Measurements from ENCODE around the gene AKAP1. TPM values are rescaled to one million over a fixed set of nuclear protein-coding genes. Genes with fewer than 3 reads are reported as not detected.

AKAP1 gene
- total and polyA plus RNA-seq, 9 donors = 49.6 to 83.4 (median 66.8) TPM

DNA sequence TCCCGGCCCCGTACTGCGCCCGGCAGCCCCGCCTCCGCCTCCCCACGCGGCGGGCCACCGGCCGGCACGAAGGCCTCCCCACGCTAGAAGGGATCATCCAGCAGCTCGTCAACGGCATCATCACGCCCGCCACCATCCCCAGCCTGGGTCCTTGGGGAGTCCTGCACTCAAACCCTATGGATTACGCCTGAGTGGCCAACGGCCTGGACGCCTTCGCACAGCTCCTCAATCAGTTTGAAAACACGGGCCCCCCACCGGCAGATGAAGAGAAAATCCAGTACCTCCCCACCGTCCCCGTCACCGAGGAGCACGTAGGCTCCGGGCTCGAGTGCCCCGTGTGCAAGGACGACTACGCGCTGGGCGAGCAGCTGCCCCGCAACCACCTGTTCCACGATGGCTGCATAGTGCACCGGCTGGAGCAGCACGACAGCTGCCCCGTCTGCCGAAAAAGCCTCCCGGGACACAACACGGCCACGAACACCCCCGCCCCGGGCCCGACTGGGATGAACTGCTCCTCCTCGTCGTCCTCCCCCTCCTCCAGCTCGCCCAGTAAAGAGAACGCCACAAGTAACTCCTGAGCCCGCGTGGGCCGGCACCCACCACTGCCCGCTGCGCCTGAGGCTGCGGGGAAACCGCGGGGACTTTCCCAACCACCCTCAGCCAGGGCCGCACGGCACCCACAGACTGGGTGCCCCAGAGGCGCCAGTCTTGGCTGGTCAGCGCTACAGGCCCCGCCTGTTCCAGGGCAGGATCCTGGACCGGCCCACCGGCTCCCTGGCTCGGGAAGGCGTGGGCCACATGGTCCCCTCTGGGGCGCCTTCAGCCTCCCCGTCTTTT is 39.0 kb upstream of the AKAP1 start:
- peak; percentile 67 for DNase-seq
- Histone ChIP-seq H3K4me1 (ENCODE audit: control insufficient read depth, insufficient read depth, low read length) (peaks cover 26% of the 10 kb centered on the region), H3K36me3 (ENCODE audit: control insufficient read depth, insufficient read depth, low read length) (no peaks in the 10 kb centered on the region), H3K9me3 (replicated peaks; ENCODE audit: control insufficient read depth, low read depth, low read length) (no peaks in the 10 kb centered on the region), H3K27ac (ENCODE audit: low read length) (peak overlapping the region; percentile 86), H3K27me3 (ENCODE audit: control insufficient read depth, insufficient read depth, low read length) (peaks cover 49% of the 10 kb centered on the region), H3K4me3 (ENCODE audit: low read length) (peak overlapping the region; percentile 24)
- WGBS (ENCODE audit: insufficient coverage) = 5% methylated on average over 52 of the region's 69 CpGs

DNA sequence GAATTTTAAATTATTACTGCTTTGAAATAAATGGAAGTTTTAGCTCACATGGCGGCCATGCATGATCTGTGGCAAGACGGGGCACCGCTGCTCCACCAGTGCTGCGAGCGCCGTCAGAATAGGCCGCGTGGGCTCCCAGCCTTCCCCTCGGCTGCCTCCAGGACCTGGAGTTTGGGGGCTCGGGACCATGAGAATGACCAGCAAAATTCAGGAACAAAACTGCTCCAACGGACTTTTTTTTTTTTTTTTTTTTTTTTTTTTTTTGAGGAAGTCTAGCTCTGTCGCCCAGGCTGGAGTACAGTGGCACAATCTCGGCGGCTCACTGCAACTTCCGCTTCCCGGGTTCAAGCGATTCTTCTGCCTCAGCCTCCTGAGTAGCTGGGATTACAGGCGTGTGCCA is 38.3 kb upstream of the AKAP1 start:
- H3K9me3 ChIP-seq (replicated peaks; ENCODE audit: control insufficient read depth, low read depth, low read length) = no peaks in the 10 kb centered on the region
- H3K27ac ChIP-seq (ENCODE audit: low read length) = peak overlapping the region; percentile 86
- DNase-seq = no peak
- whole genome bisulfite sequencing (ENCODE audit: insufficient coverage) = 78% methylated on average over 9 of the region's 18 CpGs
- peak overlapping the region; percentile 24 for H3K4me3 ChIP-seq (ENCODE audit: low read length)
- no peaks in the 10 kb centered on the region for H3K36me3 ChIP-seq (ENCODE audit: control insufficient read depth, insufficient read depth, low read length)
- H3K4me1 ChIP-seq (ENCODE audit: control insufficient read depth, insufficient read depth, low read length) = peaks cover 29% of the 10 kb centered on the region
- H3K27me3 ChIP-seq (ENCODE audit: control insufficient read depth, insufficient read depth, low read length) = peaks cover 49% of the 10 kb centered on the region

DNA sequence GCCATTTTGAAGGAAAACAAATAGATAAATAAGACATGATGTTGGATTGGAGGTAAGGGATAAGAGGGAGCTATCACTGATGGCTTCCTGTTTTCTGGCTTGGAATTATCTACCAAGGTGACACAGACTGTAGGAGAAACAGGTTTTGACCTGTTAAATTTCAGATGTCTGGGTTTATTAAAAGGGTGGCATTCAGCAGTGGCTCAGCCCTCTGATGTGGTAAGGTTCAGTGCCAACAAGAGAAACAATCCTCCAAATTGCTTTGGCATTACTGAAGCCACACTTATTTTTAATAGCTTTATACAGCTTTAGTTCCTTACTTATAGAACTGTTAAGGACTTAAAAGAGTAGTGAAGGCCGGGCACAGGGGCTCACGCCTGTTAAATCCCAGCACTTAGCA is 37.0 kb upstream of the AKAP1 start:
- WGBS (ENCODE audit: insufficient coverage) = no CpG with 5 or more reads among the region's 2 CpGs
- no peak for DNase-seq
- Histone ChIP-seq H3K4me3 (ENCODE audit: low read length) (no peak overlapping the region), H3K36me3 (ENCODE audit: control insufficient read depth, insufficient read depth, low read length) (no peaks in the 10 kb centered on the region), H3K27me3 (ENCODE audit: control insufficient read depth, insufficient read depth, low read length) (peaks cover 46% of the 10 kb centered on the region), H3K4me1 (ENCODE audit: control insufficient read depth, insufficient read depth, low read length) (peaks cover 35% of the 10 kb centered on the region), H3K27ac (ENCODE audit: low read length) (no peak overlapping the region), H3K9me3 (replicated peaks; ENCODE audit: control insufficient read depth, low read depth, low read length) (no peaks in the 10 kb centered on the region)

DNA sequence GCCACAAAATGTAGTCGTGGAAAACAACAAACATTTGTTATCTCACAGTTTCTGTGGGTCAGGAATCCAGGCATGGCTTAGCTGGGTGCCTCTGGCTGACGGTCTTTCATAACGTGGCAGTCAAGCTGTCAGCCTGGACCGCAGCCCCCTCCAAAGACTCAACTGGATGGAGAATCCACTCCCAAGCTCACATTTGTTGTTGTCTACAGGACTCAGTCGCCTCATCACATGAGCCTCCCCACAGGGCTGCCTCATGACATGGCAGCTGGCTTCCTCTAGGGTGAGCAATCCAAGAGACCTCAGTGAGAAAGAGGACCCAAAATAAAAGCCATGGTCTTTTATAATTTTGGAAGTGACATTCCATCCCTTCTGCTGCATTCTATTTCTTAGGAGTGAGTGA is 34.7 kb upstream of the AKAP1 start:
- peak overlapping the region; percentile 42 for H3K27ac ChIP-seq (ENCODE audit: low read length)
- no peaks in the 10 kb centered on the region for H3K36me3 ChIP-seq (ENCODE audit: control insufficient read depth, insufficient read depth, low read length)
- 82% methylated on average over 1 of the region's 5 CpGs for WGBS (ENCODE audit: insufficient coverage)
- no peaks in the 10 kb centered on the region for H3K9me3 ChIP-seq (replicated peaks; ENCODE audit: control insufficient read depth, low read depth, low read length)
- peaks cover 42% of the 10 kb centered on the region for H3K4me1 ChIP-seq (ENCODE audit: control insufficient read depth, insufficient read depth, low read length)
- peak; percentile 37 for DNase-seq
- no peak overlapping the region for H3K4me3 ChIP-seq (ENCODE audit: low read length)
- peaks cover 29% of the 10 kb centered on the region for H3K27me3 ChIP-seq (ENCODE audit: control insufficient read depth, insufficient read depth, low read length)

DNA sequence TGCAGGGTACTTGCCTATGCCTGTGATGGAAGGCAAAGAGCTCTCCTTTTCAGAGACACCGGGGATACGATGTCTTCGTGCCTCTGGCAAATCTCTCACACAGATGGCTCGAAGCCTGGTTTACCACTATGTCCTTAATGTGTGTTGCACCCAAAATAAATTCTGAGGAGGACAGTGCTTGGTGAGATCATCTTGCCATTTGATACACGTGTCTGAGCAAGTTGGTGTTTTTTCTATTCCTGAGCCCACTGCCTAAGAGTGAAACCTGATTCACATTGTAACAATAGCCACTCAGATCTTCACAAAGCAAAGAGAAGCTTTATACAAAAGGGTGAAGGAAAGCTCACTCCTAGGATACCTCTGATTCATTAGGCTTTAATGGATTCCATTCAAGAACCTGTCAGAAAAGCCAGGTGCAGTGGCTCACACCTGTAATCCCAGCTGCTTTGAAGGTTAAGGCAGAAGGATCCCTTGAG is 33.1 kb upstream of the AKAP1 start:
- WGBS (ENCODE audit: insufficient coverage) = 41% methylated on average over 4 of the region's 5 CpGs
- no peak overlapping the region for H3K4me3 ChIP-seq (ENCODE audit: low read length)
- DNase-seq = peak; percentile 59

DNA sequence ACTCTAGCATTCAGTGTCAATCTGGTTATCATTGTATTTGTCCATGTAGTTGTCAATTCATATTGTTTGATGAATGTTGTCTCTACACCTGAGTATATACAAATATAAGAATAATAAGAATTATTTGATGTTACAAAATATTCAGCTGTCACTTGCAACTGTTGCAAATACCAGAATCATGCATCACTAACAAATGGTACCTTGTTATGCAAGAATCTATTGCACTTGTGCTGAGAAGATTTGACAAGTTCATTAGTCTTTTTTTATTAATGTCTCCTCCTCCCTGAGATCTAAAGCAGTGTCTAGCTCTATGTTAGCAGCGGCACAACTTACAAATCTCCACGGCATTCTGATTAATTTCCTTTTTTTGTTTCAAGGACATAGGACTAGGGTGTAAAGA is 22.2 kb upstream of the AKAP1 start:
- Histone ChIP-seq H3K36me3 (ENCODE audit: control insufficient read depth, insufficient read depth, low read length) (no peaks in the 10 kb centered on the region), H3K27ac (ENCODE audit: low read length) (no peak overlapping the region), H3K4me1 (ENCODE audit: control insufficient read depth, insufficient read depth, low read length) (no peaks in the 10 kb centered on the region), H3K4me3 (ENCODE audit: low read length) (no peak overlapping the region), H3K9me3 (replicated peaks; ENCODE audit: control insufficient read depth, low read depth, low read length) (no peaks in the 10 kb centered on the region), H3K27me3 (ENCODE audit: control insufficient read depth, insufficient read depth, low read length) (no peaks in the 10 kb centered on the region)
- DNase-seq = no peak
- no CpG with 5 or more reads among the region's 2 CpGs for WGBS (ENCODE audit: insufficient coverage)

More for the DNA sequence above, 33.1 kb upstream of the AKAP1 start:
- Histone ChIP-seq H3K4me1 (ENCODE audit: control insufficient read depth, insufficient read depth, low read length) (peaks cover 27% of the 10 kb centered on the region), H3K27me3 (ENCODE audit: control insufficient read depth, insufficient read depth, low read length) (peaks cover 13% of the 10 kb centered on the region), H3K36me3 (ENCODE audit: control insufficient read depth, insufficient read depth, low read length) (no peaks in the 10 kb centered on the region), H3K9me3 (replicated peaks; ENCODE audit: control insufficient read depth, low read depth, low read length) (no peaks in the 10 kb centered on the region), H3K27ac (ENCODE audit: low read length) (no peak overlapping the region)

DNA sequence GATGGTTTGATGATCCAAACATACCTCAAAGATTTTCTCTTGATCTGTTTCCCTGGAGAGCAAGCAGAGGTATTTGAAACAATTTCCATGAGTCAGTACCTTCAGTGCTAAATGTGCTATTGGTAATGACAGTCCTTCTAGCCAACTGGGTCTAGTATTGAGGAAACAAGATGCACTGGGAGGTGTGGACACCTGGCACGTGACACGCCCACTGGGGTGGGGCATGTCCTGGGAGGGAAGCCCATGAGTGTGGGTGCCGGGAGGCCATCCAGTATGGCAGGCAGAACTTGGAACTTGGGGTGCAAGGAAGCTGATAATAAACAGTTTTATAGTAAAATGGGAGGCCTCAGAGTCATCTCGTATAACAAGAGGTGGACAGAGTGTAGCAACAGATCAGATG is 17.9 kb upstream of the AKAP1 start:
- Histone ChIP-seq H3K9me3 (replicated peaks; ENCODE audit: control insufficient read depth, low read depth, low read length) (no peaks in the 10 kb centered on the region), H3K4me3 (ENCODE audit: low read length) (no peak overlapping the region), H3K4me1 (ENCODE audit: control insufficient read depth, insufficient read depth, low read length) (no peaks in the 10 kb centered on the region), H3K27me3 (ENCODE audit: control insufficient read depth, insufficient read depth, low read length) (no peaks in the 10 kb centered on the region), H3K36me3 (ENCODE audit: control insufficient read depth, insufficient read depth, low read length) (no peaks in the 10 kb centered on the region), H3K27ac (ENCODE audit: low read length) (no peak overlapping the region)
- no peak for DNase-seq
- 60% methylated on average over 1 of the region's 4 CpGs for WGBS (ENCODE audit: insufficient coverage)

DNA sequence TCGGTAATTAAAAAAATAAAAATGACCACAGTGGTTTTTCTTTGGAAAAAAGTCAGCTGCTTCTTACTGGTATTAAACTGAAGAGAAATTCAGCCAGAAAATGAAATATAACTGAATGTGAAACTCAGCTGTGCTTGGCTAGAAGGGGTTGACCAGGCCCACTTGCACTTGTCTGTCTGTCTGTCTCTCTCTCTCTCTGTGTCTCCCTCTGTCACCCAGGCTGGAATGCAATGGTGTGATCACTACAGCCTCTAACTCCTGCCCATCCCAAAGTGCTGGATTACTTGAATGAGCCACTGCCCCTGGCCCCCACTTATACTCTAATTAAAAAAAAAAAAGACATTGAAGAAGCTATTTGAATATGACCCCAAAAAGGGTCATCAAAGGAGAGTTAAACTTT is 17.3 kb upstream of the AKAP1 start:
- WGBS (ENCODE audit: insufficient coverage) = no CpG with 5 or more reads among the region's 1 CpG
- no peak overlapping the region for H3K27ac ChIP-seq (ENCODE audit: low read length)
- no peaks in the 10 kb centered on the region for H3K27me3 ChIP-seq (ENCODE audit: control insufficient read depth, insufficient read depth, low read length)
- no peak overlapping the region for H3K4me3 ChIP-seq (ENCODE audit: low read length)
- no peaks in the 10 kb centered on the region for H3K4me1 ChIP-seq (ENCODE audit: control insufficient read depth, insufficient read depth, low read length)
- no peaks in the 10 kb centered on the region for H3K9me3 ChIP-seq (replicated peaks; ENCODE audit: control insufficient read depth, low read depth, low read length)
- DNase-seq = no peak
- no peaks in the 10 kb centered on the region for H3K36me3 ChIP-seq (ENCODE audit: control insufficient read depth, insufficient read depth, low read length)

DNA sequence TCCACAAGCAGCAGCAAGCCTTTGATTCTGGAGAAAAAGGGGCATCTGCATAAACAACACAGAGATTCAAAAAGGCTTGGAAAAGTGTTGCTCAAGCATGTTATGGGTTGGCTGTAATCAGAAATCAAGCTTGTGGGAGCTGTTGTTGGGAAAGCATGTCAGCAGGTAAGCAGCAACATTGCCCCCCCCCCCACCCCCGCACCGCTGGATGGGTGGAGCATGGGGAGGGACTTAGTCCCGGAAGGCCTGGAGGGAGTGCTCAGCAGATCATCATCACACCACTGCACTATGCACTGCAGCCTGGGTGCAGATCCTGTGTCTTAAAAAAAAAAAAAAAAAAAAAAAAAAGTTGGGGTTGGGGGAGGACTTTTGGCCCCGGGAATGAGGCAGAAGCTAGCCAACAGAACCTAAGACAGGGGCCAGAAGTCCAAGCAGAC is 16.8 kb upstream of the AKAP1 start:
- no peak for DNase-seq
- no peak overlapping the region for H3K27ac ChIP-seq (ENCODE audit: low read length)
- H3K36me3 ChIP-seq (ENCODE audit: control insufficient read depth, insufficient read depth, low read length) = no peaks in the 10 kb centered on the region
- no peaks in the 10 kb centered on the region for H3K9me3 ChIP-seq (replicated peaks; ENCODE audit: control insufficient read depth, low read depth, low read length)
- H3K4me3 ChIP-seq (ENCODE audit: low read length) = no peak overlapping the region
- no peaks in the 10 kb centered on the region for H3K4me1 ChIP-seq (ENCODE audit: control insufficient read depth, insufficient read depth, low read length)
- no peaks in the 10 kb centered on the region for H3K27me3 ChIP-seq (ENCODE audit: control insufficient read depth, insufficient read depth, low read length)
- no CpG with 5 or more reads among the region's 4 CpGs for WGBS (ENCODE audit: insufficient coverage)

DNA sequence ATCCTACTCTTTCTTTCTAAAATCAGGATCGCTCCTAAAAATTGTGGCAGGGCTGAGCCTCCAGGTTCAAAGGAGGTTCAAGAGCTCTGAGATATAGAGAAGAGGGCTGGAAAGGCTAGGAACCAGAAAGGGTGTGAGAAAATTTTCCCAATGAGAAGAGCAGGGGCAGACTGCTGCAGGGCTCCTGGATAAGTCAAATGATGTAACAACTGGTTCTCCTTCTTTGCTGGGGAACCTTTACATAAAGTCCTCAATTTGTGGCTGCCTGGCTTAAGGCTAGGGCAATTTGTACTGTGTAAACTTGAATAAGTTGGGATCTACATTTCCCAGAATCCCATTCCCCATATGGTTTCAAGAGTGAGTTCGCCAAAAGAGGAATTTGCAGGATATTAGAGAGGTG is 16.3 kb upstream of the AKAP1 start:
- no CpG with 5 or more reads among the region's 2 CpGs for WGBS (ENCODE audit: insufficient coverage)
- no peaks in the 10 kb centered on the region for H3K9me3 ChIP-seq (replicated peaks; ENCODE audit: control insufficient read depth, low read depth, low read length)
- H3K27me3 ChIP-seq (ENCODE audit: control insufficient read depth, insufficient read depth, low read length) = no peaks in the 10 kb centered on the region
- no peaks in the 10 kb centered on the region for H3K36me3 ChIP-seq (ENCODE audit: control insufficient read depth, insufficient read depth, low read length)
- no peaks in the 10 kb centered on the region for H3K4me1 ChIP-seq (ENCODE audit: control insufficient read depth, insufficient read depth, low read length)
- no peak for DNase-seq
- no peak overlapping the region for H3K27ac ChIP-seq (ENCODE audit: low read length)
- H3K4me3 ChIP-seq (ENCODE audit: low read length) = no peak overlapping the region
